Loucy (cell line): ENCODE measurements around the gene CNKSR3.

Experiments used
- H2AFZ ChIP-seq: fragments of 200-600 bp; sonication (generic); 2 replicates; pipeline ENCODE4 v1.6.0; 2016; ENCODE audit warnings: antibody characterized with exemption, mild to moderate bottlenecking, low read length, moderate library complexity
- H3F3A ChIP-seq: fragments of 200-600 bp; 2 replicates; pipeline ENCODE4 v1.6.0; 2016; ENCODE audit warnings: antibody characterized with exemption, low read depth, mild to moderate bottlenecking
- H3K27me3 ChIP-seq: fragments of 200-600 bp; sonication (generic); 2 replicates; pipeline ENCODE4 v1.6.1; 2014; ENCODE audit warnings: low read length, mild to moderate bottlenecking; ENCODE audit not compliant: insufficient read depth, poor library complexity, severe bottlenecking
- H3K36me3 ChIP-seq: fragments of 200-600 bp; sonication (generic); 2 replicates; pipeline ENCODE4 v1.6.1; 2016; ENCODE audit warnings: low read length; ENCODE audit not compliant: insufficient read depth
- H3K4me1 ChIP-seq: fragments of 200-600 bp; sonication (generic); 2 replicates; pipeline ENCODE4 v1.5.1; 2014; ENCODE audit warnings: low read length, mild to moderate bottlenecking; ENCODE audit not compliant: insufficient read depth, poor library complexity, severe bottlenecking
- H3K4me2 ChIP-seq: fragments of 200-600 bp; sonication (generic); 2 replicates; pipeline ENCODE4 v1.6.0; 2014; ENCODE audit warnings: antibody characterized with exemption, low read length, low read depth, mild to moderate bottlenecking; ENCODE audit not compliant: poor library complexity, severe bottlenecking
- H3K4me3 ChIP-seq: fragments of 200-600 bp; sonication (generic); 2 replicates; pipeline ENCODE4 v1.5.1; 2014; ENCODE audit warnings: low read length, mild to moderate bottlenecking, mixed read lengths; ENCODE audit not compliant: poor library complexity, severe bottlenecking
- H3K79me2 ChIP-seq: fragments of 200-600 bp; sonication (generic); 2 replicates; pipeline ENCODE4 v1.6.1; 2014; ENCODE audit warnings: low read length; ENCODE audit not compliant: insufficient read depth
- H3K9ac ChIP-seq: fragments of 200-600 bp; sonication (generic); 2 replicates; pipeline ENCODE4 v1.6.0; 2014; ENCODE audit warnings: mild to moderate bottlenecking, low read depth, low read length, moderate library complexity; ENCODE audit not compliant: poor library complexity, severe bottlenecking
- H3K9me2 ChIP-seq: fragments of 200-600 bp; sonication (generic); replicated peaks from 2 replicates; pipeline ENCODE4 v1.6.1; 2016; ENCODE audit warnings: low read depth, low read length, mixed read lengths
- H3K9me3 ChIP-seq: fragments of 200-600 bp; sonication (generic); 2 replicates; pipeline ENCODE4 v1.6.1; 2014; ENCODE audit warnings: mild to moderate bottlenecking, antibody characterized with exemption, low read length, low read depth; ENCODE audit not compliant: insufficient read depth
- H4K20me1 ChIP-seq: fragments of 200-600 bp; sonication (generic); 2 replicates; pipeline ENCODE4 v1.6.0; 2014; ENCODE audit warnings: antibody characterized with exemption, low read length, mild to moderate bottlenecking; ENCODE audit not compliant: insufficient read depth, poor library complexity, severe bottlenecking
- EZH2phosphoT487 ChIP-seq: fragments of 200-600 bp; IDR thresholded peaks from 2 replicates; pipeline ENCODE4 v1.6.1; 2018; ENCODE audit warnings: antibody characterized with exemption, mild to moderate bottlenecking, moderate library complexity, borderline replicate concordance
- TF ChIP-seq, protein P1 (sequence below): fragments of 200-600 bp; sonication (generic); conservative IDR thresholded peaks from 2 replicates; pipeline ENCODE4 v1.5.1; 2014; ENCODE audit warnings: mild to moderate bottlenecking, antibody characterized with exemption, low read length

The CNKSR3 gene

DNA sequence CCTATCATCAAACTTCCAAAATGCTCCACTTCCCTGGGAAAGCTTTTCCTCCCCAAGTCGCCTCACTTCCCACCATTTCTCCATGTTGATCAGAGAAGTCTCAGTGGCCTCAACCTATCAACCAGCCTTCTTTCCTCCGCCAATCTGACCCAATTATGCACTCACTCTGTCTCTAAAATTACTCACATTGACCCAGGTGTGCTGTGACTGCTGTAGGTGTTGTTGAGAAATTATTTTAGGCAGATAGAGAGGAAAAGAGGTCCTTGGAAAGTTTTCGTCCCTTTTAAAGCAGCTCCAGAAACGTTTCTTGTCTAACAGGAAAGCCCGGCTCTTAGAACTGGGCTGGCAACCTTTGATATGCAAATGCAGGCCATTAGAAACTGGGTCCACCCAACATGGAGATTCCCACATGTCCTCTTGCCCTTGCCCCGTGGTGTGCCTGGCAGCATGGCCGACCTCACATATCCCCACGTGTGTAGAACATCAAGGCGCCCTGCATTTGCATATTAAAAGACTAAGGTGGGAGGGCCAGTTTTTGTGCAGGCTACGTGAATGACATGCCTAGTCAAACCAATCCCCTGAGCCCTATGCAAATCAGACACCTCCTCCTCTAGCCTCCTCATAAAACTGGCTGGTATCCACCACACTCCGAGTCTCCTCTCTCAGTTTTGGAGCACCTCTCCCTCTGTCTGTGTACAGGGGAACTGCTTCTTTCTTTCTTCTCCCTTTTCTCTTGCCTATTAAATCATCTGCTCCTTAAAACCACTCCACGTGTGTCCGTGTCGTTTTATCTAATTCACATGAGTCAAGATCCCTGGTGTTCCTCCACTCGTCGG lies 166.8 kb downstream of the CNKSR3 start:
- no peak overlapping the region for H3K4me2 ChIP-seq
- no peaks in the 10 kb centered on the region for H3K4me1 ChIP-seq
- no peaks in the 10 kb centered on the region for H3K9me2 ChIP-seq
- H3K79me2 ChIP-seq, result no peaks in the 10 kb centered on the region
- TF ChIP-seq, protein P1, sequence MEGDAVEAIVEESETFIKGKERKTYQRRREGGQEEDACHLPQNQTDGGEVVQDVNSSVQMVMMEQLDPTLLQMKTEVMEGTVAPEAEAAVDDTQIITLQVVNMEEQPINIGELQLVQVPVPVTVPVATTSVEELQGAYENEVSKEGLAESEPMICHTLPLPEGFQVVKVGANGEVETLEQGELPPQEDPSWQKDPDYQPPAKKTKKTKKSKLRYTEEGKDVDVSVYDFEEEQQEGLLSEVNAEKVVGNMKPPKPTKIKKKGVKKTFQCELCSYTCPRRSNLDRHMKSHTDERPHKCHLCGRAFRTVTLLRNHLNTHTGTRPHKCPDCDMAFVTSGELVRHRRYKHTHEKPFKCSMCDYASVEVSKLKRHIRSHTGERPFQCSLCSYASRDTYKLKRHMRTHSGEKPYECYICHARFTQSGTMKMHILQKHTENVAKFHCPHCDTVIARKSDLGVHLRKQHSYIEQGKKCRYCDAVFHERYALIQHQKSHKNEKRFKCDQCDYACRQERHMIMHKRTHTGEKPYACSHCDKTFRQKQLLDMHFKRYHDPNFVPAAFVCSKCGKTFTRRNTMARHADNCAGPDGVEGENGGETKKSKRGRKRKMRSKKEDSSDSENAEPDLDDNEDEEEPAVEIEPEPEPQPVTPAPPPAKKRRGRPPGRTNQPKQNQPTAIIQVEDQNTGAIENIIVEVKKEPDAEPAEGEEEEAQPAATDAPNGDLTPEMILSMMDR, result no peak
- no peak for TF ChIP-seq EZH2phosphoT487
- no peaks in the 10 kb centered on the region for H4K20me1 ChIP-seq
- H3K27me3 ChIP-seq, result no peaks in the 10 kb centered on the region
- H2AFZ ChIP-seq, result no peak overlapping the region
- no peak overlapping the region for H3K9ac ChIP-seq
- H3K36me3 ChIP-seq, result no peaks in the 10 kb centered on the region
- no peak overlapping the region for H3K4me3 ChIP-seq
- no peaks in the 10 kb centered on the region for H3F3A ChIP-seq
- no peaks in the 10 kb centered on the region for H3K9me3 ChIP-seq

DNA sequence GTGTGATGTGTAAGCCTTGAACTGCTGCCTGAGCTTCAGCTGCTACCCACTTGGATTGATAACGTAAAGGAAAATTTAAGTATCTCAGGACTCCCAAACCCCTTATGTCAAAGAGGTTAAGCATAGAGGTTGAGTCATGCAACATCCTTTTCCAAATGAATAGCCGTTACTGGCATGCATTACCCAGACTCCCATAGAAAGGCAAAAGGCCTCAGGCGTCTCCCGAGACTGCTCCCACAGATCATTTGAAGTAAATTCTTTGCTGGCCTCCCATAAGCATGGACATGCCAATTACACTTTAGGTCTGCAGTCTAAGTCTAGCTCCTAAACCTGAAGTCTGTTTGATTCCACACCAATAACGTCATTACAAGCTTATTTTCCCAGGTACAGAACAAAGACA lies 168.6 kb downstream of the CNKSR3 start:
- TF ChIP-seq, protein P1, result no peak
- no peak for TF ChIP-seq EZH2phosphoT487
- H4K20me1 ChIP-seq, result no peaks in the 10 kb centered on the region
- H3K9me3 ChIP-seq, result no peaks in the 10 kb centered on the region
- no peak overlapping the region for H3K9ac ChIP-seq
- no peaks in the 10 kb centered on the region for H3K4me1 ChIP-seq
- H3K9me2 ChIP-seq, result no peaks in the 10 kb centered on the region
- no peaks in the 10 kb centered on the region for H3F3A ChIP-seq
- H3K36me3 ChIP-seq, result no peaks in the 10 kb centered on the region
- H2AFZ ChIP-seq, result no peak overlapping the region
- H3K4me2 ChIP-seq, result no peak overlapping the region
- H3K4me3 ChIP-seq, result no peak overlapping the region
- H3K27me3 ChIP-seq, result no peaks in the 10 kb centered on the region
- H3K79me2 ChIP-seq, result no peaks in the 10 kb centered on the region

DNA sequence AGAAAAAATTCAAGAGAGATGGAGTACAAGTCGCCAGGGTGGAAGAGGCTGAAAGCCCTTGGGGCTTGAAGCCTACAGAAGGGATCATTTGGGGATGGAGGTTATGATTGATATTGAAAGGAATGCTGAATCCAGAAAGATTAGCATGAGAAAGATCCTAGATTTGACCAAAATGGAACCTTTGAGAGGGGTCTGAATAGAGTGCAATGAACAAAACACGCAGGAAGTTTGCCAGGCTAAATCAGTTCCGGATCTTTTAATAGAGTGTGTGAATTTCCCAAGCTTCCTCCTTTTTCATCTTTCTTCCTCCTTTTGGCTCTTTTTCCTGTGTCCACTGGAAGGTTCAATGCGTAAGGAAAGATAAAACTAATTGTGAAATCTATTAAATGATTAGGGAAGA lies 169.1 kb downstream of the CNKSR3 start:
- H3K4me2 ChIP-seq, result no peak overlapping the region
- no peaks in the 10 kb centered on the region for H3K79me2 ChIP-seq
- H4K20me1 ChIP-seq, result no peaks in the 10 kb centered on the region
- no peak overlapping the region for H3K9ac ChIP-seq
- no peaks in the 10 kb centered on the region for H3F3A ChIP-seq
- no peaks in the 10 kb centered on the region for H3K9me2 ChIP-seq
- no peaks in the 10 kb centered on the region for H3K4me1 ChIP-seq
- H3K9me3 ChIP-seq, result no peaks in the 10 kb centered on the region
- H3K36me3 ChIP-seq, result no peaks in the 10 kb centered on the region
- H3K27me3 ChIP-seq, result no peaks in the 10 kb centered on the region
- no peak for TF ChIP-seq EZH2phosphoT487
- TF ChIP-seq, protein P1, result no peak
- no peak overlapping the region for H3K4me3 ChIP-seq
- H2AFZ ChIP-seq, result no peak overlapping the region
